SK-N-MC (cell line): ENCODE measurements around the gene BANP.
"Not testable (repeated sequence)": the region's sequence is repeated elsewhere in the genome, so short reads cannot be mapped to it uniquely, and the experiment has no call there.

Source experiments
- DNase-seq: peaks from one replicate; pipeline ENCODE4 v3.0.0-alpha.2; 2011; ENCODE audit warnings: low read depth, low spot score
- H3K27ac ChIP-seq: fragments of 200-600 bp; sonication (generic); 2 replicates; pipeline ENCODE4 v1.5.1; 2016; ENCODE audit warnings: mixed run types
- H3K36me3 ChIP-seq: fragments of 200-600 bp; sonication (generic); 2 replicates; pipeline ENCODE4 v1.6.1; 2017; ENCODE audit warnings: antibody characterized with exemption, low read length, mixed read lengths; ENCODE audit not compliant: insufficient read depth
- H3K4me3 ChIP-seq: fragments of 200-600 bp; sonication (generic); 2 replicates; pipeline ENCODE4 v1.5.1; 2016
- H3K9ac ChIP-seq: fragments of 200-600 bp; sonication (generic); 2 replicates; pipeline ENCODE4 v1.8.0; 2017; ENCODE audit warnings: mixed run types, mixed read lengths; ENCODE audit not compliant: insufficient read length
- H3K9me3 ChIP-seq: fragments of 200-600 bp; sonication (generic); 2 replicates; pipeline ENCODE4 v1.6.1; 2017; ENCODE audit warnings: low read depth, mild to moderate bottlenecking, antibody characterized with exemption, low read length, moderate library complexity, mixed read lengths
- EZH2 ChIP-seq: fragments of 200-600 bp; sonication (generic); IDR thresholded peaks from one replicate; pipeline ENCODE4 v1.6.1; 2017; ENCODE audit warnings: antibody characterized with exemption
- FOXP2 ChIP-seq: optimal IDR thresholded peaks from 2 replicates; pipeline ENCODE3; 2011; ENCODE audit warnings: mild to moderate bottlenecking, moderate library complexity; ENCODE audit not compliant: insufficient read depth; ENCODE audit errors: extremely low read length, control extremely low read depth
- POLR2AphosphoS5 ChIP-seq: IDR thresholded peaks from 2 replicates; pipeline ENCODE4 v1.6.1; 2012; ENCODE audit warnings: mild to moderate bottlenecking, low read depth, low read length, borderline replicate concordance

The BANP gene

DNA sequence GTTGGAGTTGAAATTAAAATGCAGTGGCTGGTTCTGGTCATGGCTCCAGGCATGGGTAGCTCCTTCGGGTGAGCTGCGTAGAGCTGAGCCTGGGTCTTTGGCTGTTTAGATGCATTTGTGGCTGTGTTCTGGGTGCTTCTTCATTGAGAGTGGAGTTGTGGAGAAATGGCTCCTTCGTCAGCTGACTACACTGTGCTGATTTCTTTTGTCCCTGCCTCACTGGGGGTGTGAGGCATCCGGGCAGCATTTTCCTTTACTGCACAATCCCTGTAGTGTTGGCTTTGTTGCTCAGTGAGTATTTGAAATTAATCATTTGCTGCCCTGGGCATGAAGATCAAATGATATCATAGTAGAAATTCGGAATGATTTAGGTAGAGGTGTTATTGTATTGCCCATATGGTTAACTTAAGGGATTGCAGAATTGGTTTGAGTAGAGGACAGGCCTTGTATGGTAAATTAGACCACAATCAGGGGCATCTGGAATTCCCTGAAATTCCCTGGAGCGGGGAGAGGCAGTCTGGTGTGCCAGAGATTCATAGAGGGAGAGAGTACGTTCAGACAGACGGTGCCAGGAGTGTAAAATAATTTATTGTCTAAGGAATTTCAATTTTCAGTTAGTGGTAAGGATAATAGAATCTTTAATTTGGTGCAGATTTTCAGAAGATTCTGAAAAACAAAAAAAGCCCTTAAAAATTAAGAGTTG lies 92.1 kb downstream of the BANP start:
- not testable (repeated sequence) for H3K9ac ChIP-seq, H3K9me3 ChIP-seq, H3K4me3 ChIP-seq, H3K27ac ChIP-seq, H3K36me3 ChIP-seq, DNase-seq

DNA sequence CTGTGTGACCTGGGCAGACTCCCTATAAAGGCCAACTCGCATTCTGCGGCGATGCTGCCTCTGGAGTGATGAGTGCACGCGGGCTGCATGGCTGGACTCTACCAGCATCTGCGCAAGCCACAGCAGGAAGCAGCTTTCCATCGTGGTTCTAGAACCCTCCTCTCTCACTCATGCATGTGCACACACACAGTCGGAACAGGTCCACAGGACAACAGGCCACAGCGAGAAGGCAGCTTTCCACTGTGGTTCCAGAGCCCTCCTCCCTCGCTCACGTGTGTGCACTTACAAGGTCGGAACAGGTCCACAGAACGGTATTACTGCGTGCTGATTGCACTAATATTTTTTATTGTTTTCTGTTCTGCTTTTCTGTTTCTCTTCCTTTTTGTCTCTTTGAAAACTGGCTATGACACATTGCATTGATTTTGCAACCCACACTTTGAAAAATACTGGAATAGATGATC lies 92.9 kb downstream of the BANP start:
- not testable (repeated sequence) for H3K36me3 ChIP-seq, H3K9me3 ChIP-seq, H3K27ac ChIP-seq, DNase-seq, H3K4me3 ChIP-seq, H3K9ac ChIP-seq

DNA sequence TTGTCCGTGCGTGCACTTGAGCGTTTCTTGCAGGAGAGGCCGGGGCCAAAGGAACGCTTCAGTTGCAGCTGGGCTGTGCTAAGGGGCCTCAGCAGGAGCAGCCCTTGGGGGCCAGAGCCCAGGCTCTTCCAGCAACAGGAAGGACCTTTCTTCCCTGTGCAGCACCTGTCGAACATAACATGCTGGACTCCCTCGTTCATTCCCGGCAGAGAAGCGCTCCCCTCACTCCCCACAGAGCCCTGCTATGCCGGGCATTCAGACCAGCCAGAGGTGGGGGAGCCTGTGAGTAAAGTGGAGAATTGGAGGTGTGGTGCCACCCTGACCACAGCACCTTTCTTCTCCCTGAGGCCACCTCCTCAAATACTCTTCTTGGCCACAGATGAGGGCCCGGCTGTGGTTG lies 94.1 kb downstream of the BANP start:
- DNase-seq, H3K9ac ChIP-seq, H3K27ac ChIP-seq, H3K36me3 ChIP-seq, H3K4me3 ChIP-seq, H3K9me3 ChIP-seq: not testable (repeated sequence)

DNA sequence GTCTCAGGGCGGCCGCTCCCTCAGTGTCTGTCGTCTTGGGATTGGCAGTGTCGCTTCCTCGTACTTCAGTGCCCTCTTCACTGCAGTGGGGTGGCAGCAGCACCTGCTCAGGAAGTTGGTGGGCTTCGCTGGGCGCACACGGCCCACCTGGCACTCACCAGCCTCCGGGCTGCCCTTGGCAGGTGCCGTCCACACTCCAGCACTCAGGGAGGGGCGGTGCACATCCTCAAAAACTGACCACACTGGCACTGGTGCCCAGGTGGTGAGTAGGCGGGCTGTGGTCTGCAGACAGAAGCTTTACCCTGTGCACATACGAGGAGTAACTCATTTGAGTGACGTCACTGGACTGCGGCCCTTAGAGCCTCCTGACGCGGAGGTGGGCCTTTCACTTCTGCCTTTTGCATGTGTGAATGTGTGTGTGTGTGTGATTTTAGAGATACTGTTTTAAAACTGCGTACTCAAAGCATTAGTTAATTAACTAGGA lies 94.6 kb downstream of the BANP start:
- Histone ChIP-seq H3K9ac (no peak overlapping the region), H3K27ac (no peak overlapping the region), H3K36me3 (no peaks in the 10 kb centered on the region), H3K9me3 (no peaks in the 10 kb centered on the region), H3K4me3 (no peak overlapping the region)
- DNase-seq = no peak
- no peak for TF ChIP-seq EZH2
- no peak for TF ChIP-seq POLR2AphosphoS5
- no peak for TF ChIP-seq FOXP2

DNA sequence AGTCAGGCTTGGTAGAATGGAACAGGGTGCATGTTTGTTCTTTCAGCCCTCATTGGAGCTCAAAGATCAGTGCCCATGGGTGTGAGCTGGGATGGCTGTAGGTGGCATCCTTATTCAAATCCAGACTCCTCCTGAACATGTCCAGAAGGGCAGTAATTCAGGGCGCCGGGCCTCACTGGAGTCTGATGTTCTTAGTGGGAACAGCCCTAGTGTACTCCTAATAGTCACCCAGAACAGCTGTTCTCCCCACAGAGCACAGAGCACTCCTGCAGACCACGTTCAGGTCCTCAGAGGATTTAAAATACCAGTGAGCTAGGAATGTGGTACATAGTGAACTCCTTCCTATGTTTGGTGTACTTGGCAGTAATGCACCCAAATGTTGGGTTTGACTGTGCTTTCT lies 96.2 kb downstream of the BANP start:
- H3K36me3 ChIP-seq = no peaks in the 10 kb centered on the region; the same call in 1 of the 2 replicates

DNA sequence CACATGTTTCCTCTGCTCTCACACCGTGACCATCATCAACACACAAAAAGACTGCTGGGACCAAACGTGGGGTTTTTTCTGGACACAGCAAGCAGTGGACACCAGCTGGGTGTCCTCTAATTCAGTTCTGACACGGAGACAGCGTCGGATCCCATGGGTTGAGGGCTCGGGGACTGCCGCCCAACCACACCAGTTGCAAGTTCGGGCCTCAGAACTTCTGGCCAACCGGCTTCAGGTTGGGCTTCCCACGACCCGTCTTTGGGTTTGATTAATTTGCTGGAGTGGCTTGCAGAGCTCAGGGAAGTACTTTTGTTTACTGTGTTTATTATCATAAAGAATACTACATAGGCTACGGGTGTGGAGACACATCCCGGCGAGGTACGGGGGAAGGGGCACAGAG lies 97.8 kb downstream of the BANP start:
- Histone ChIP-seq H3K9me3 (no peaks in the 10 kb centered on the region), H3K27ac (no peak overlapping the region), H3K9ac (no peak overlapping the region), H3K36me3 (no peaks in the 10 kb centered on the region; the same call in 1 of the 2 replicates), H3K4me3 (no peak overlapping the region)
- TF ChIP-seq EZH2 (no peak), POLR2AphosphoS5 (no peak), FOXP2 (no peak)
- DNase-seq = no peak

More for the DNA sequence above, 96.2 kb downstream of the BANP start:
- Histone ChIP-seq H3K9ac (no peak overlapping the region), H3K27ac (no peak overlapping the region), H3K9me3 (no peaks in the 10 kb centered on the region), H3K4me3 (no peak overlapping the region)
- no peak for TF ChIP-seq EZH2
- DNase-seq = no peak

DNA sequence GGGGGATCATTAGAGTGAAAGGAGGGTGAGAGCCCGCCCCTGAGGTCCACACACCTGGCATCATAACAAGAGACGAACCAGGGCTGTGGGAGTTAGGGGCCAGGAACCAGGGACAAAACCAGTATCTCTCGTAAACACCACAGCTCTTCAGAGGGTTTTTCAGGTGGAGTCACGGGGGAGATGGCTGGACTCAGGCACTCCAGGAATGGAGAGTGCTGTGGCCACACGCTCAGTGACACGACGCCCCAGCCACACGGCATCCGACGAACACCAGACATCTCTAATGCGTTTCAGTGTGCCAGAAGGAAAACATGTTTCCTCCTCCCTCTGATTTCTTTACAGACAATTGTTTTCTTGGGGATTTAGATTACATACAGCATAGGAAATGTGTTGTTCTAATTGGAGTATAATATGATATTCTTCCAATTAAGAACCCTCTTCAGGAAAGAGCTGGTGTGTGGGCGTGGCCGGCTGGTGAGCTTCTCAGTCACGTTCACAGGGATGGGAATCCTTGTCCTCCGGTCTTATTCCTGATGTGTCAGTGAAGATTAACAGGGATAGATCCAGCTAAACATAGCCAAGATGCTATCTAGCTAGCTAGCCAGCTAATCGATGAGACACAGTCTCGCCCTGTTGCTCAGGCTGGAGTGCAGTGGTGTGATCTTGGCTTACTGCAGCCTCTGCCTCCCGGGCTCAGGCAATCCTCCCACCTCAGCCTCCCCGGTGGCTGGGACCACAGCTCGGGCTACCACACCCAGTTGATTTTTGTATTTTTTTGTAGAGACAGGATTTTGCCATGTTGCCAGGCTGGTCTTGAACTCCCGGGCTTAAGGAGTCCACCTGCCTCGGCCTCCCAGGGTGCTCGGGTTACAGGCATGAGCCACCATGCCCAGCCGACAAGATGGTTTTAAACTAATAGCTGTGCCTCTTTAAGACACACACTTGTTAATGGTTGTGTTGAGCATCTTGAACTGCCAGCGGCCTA lies 98.6 kb downstream of the BANP start:
- no peaks in the 10 kb centered on the region; the same call in 1 of the 2 replicates for H3K36me3 ChIP-seq

DNA sequence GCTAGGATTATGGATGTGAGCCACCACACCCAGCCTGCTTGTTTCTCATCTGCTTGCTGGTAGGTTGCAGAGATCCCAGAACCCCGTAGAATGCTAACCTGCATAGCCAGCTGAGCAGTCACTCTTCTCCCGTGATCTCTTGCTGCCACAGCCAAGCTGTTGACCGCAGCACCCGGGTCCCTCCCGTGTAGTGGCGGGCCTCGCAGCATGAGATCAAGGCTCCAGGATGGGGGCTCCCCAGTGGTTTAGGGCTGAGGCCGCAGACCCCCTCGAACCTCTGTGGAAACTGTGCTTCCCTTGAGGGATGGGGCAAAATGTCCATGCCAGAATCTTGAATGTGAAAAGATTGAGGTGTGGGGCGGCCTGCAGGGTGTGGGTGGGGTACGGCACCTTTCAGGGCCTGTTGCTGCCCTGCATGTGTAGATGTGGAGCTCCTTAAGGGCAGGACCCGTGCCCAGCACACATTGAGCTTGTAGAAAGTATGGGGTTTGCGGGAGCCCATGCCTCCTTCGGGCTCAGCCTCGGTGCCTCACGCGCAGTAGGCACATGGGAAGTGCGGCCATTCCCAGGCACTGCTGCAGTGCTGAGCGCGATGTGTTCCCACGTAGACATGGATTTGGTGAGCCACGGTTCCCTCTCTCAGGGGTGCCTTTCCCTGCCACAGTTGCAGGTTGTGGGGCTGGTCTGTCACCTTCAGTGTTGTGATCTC lies 99.9 kb downstream of the BANP start:
- Histone ChIP-seq H3K36me3 (no peaks in the 10 kb centered on the region; the same call in 1 of the 2 replicates), H3K9me3 (no peaks in the 10 kb centered on the region), H3K27ac (no peak overlapping the region), H3K9ac (no peak overlapping the region), H3K4me3 (no peak overlapping the region)
- no peak for TF ChIP-seq POLR2AphosphoS5
- TF ChIP-seq FOXP2 = no peak
- no peak for TF ChIP-seq EZH2
- no peak for DNase-seq

More for the DNA sequence above, 98.6 kb downstream of the BANP start:
- TF ChIP-seq EZH2 (no peak), POLR2AphosphoS5 (no peak)
- Histone ChIP-seq H3K9ac (no peak overlapping the region), H3K9me3 (no peaks in the 10 kb centered on the region), H3K27ac (no peak overlapping the region), H3K4me3 (no peak overlapping the region)
- DNase-seq = no peak
